ENCODE measurements around the gene MROH2B. TPM values are rescaled to one million over a fixed set of nuclear protein-coding genes. Genes with fewer than 3 reads are reported as not detected.

Gene MROH2B
- total and polyA plus RNA-seq, 8 donors, result 0.20 to 2.7 (median 0.63) TPM; not detected in 2

DNA sequence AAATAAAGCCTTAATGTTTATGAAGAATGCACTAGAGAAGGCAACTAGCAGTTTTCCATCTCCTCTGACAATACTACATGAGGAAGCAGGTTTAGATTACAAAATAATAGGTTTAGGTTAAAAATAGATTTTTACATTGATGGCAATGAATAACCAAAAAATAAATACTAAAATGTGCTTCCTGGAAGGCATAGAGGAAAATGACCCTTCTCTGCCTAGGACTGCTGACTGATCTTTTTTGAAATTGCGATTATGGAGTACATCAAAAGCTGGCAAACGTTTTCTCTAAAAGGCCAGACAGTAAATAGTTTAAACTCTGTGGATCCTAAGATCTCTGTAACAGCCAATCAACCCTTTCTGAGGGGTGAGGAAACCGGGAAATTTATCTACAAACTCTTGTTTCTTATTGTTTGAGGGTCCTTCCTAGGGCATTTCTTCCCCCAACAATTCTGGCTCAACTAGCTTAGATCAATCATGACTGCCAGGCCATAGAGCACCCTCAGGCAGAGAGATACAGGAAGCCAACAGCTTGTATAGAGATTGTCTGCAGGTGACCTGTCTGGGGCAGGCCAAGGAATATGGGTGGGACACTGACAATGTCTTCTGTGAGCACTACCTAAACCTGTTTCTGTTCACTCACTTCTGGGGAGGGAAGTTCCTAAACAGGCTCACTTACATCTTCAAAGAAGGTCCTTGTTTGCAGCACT is 67.3 kb downstream of the MROH2B start:
- H3K9me3 ChIP-seq, result no peaks in the 10 kb centered on the region
- no peak overlapping the region for H3K4me3 ChIP-seq
- TF ChIP-seq, protein P1, sequence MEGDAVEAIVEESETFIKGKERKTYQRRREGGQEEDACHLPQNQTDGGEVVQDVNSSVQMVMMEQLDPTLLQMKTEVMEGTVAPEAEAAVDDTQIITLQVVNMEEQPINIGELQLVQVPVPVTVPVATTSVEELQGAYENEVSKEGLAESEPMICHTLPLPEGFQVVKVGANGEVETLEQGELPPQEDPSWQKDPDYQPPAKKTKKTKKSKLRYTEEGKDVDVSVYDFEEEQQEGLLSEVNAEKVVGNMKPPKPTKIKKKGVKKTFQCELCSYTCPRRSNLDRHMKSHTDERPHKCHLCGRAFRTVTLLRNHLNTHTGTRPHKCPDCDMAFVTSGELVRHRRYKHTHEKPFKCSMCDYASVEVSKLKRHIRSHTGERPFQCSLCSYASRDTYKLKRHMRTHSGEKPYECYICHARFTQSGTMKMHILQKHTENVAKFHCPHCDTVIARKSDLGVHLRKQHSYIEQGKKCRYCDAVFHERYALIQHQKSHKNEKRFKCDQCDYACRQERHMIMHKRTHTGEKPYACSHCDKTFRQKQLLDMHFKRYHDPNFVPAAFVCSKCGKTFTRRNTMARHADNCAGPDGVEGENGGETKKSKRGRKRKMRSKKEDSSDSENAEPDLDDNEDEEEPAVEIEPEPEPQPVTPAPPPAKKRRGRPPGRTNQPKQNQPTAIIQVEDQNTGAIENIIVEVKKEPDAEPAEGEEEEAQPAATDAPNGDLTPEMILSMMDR (IDR thresholded peaks at IDR 0.05), result no peak
- DNase-seq (no peak), ATAC-seq (no peak)
- H3K27ac ChIP-seq, result no peak overlapping the region
- H3K36me3 ChIP-seq, result no peaks in the 10 kb centered on the region
- intact Hi-C loops (cut with DNase I), result no loop called here
- no peaks in the 10 kb centered on the region for H3K27me3 ChIP-seq
- no peaks in the 10 kb centered on the region for H3K4me1 ChIP-seq

DNA sequence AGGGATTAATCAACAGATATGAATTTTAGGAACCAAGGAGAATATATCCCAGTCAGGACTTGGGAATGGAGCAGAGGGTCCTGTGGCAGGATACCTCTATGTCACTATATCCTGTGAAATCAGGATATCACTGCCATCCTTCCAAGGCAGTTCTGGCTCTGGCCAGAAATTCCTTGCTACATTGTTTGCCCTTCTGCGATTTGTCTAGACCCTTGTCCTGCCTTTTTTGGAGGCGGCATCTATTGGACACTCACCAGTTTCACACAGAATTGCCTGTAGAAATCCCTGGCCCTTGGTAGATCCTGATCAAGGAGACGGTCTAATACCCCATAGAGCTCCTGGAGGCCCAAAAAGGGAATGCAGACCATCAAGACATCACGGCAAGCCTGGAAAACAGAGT is 71.2 kb downstream of the MROH2B start:
- H3K4me1 ChIP-seq, result no peaks in the 10 kb centered on the region
- no peaks in the 10 kb centered on the region for H3K36me3 ChIP-seq
- intact Hi-C loops (cut with DNase I), result no loop called here
- no peak overlapping the region for H3K27ac ChIP-seq
- H3K4me3 ChIP-seq, result no peak overlapping the region
- DNase-seq (no peak), ATAC-seq (no peak)
- H3K27me3 ChIP-seq, result no peaks in the 10 kb centered on the region
- H3K9me3 ChIP-seq, result no peaks in the 10 kb centered on the region
- TF ChIP-seq, protein P1 (IDR thresholded peaks at IDR 0.05), result no peak

DNA sequence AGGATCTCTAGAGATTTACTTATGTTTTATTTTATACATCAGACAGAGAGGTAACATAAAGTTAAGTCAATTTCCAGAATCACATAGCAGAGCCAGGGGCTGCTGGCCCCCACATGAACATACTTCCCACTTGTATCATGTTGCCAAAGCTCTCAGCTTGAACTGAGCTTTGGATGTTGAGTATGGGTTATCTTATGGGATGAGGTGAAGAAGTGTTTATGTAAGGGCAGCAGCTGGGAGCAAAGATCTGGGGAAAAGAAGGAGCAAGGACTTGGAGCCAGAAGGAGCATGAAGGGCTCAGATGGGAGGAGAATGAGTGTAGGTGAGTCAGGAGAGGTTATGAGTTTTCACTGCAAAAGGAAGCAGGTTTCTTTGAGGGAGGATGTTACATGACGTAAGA is 72.0 kb downstream of the MROH2B start:
- ATAC-seq (no peak), DNase-seq (no peak)
- no peak overlapping the region for H3K27ac ChIP-seq
- no peaks in the 10 kb centered on the region for H3K4me1 ChIP-seq
- H3K27me3 ChIP-seq, result no peaks in the 10 kb centered on the region
- no peaks in the 10 kb centered on the region for H3K36me3 ChIP-seq
- TF ChIP-seq, protein P1 (IDR thresholded peaks at IDR 0.05), result no peak
- H3K4me3 ChIP-seq, result no peak overlapping the region
- no peaks in the 10 kb centered on the region for H3K9me3 ChIP-seq
- intact Hi-C loops (cut with DNase I), result no loop called here

- DNase-seq (no peak), ATAC-seq (no peak)
- TF ChIP-seq, protein P1 (IDR thresholded peaks at IDR 0.05), result no peak
- Histone ChIP-seq H3K4me1 (peaks cover 0 to 10% of the 10 kb centered on the region in 2 donors), H3K27ac (no peak overlapping the region), H3K27me3 (no peaks in the 10 kb centered on the region), H3K36me3 (no peaks in the 10 kb centered on the region), H3K4me3 (no peak overlapping the region), H3K9me3 (no peaks in the 10 kb centered on the region)
- intact Hi-C loops (cut with DNase I), result no loop called here
Observed at GRCh38 chr5:40995801-40996586, 75.1 kb downstream of the MROH2B start.

DNA sequence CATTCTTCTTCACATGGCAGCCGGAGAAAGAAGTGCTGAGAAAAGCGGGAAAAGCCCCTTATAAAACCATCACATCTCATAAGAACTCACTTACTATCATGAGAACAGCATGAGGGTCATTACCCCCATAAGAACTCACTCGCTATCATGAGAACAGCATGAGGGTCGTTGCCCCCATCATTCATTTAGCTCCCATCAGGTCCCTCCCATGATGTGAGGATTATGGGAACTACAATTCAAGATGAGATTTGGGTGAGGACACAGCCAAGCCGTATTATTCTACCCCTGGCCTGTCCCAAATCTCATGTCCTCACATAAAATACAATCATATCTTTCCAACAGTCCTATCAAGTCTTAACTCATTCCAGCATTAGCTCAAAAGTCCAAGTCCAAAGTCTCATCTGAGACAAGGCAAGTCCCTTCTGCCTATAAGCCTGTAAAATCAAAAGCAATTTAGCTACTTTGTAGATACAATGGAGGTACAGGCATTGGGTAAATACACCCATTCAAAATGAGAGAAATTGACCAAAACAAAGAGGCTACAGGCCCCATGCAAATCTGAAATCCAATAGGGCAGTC is 79.1 kb downstream of the MROH2B start:
- TF ChIP-seq, protein P1 (IDR thresholded peaks at IDR 0.05), result no peak
- Histone ChIP-seq H3K36me3 (no peaks in the 10 kb centered on the region), H3K27ac (peak overlapping the region; percentile 53 to 72), H3K4me3 (no peak overlapping the region), H3K9me3 (peaks cover 0 to 2% of the 10 kb centered on the region in 2 donors), H3K27me3 (no peaks in the 10 kb centered on the region), H3K4me1 (peaks cover 0 to 19% of the 10 kb centered on the region in 2 donors)
- ATAC-seq (no peak), DNase-seq (no peak)
- intact Hi-C loops (cut with DNase I), result no loop called here
